ENCODE results near the gene SARM1. TPM values are rescaled to one million over a fixed set of nuclear protein-coding genes. Genes with fewer than 3 reads are reported as not detected.
"Not testable (repeated sequence)": the region's sequence is repeated elsewhere in the genome, so short reads cannot be mapped to it uniquely, and the experiment has no call there.

SARM1 gene
- total and polyA plus RNA-seq, 7 experiments from 2014 or later = 5.2 to 34.1 (median 25.0) TPM

DNA sequence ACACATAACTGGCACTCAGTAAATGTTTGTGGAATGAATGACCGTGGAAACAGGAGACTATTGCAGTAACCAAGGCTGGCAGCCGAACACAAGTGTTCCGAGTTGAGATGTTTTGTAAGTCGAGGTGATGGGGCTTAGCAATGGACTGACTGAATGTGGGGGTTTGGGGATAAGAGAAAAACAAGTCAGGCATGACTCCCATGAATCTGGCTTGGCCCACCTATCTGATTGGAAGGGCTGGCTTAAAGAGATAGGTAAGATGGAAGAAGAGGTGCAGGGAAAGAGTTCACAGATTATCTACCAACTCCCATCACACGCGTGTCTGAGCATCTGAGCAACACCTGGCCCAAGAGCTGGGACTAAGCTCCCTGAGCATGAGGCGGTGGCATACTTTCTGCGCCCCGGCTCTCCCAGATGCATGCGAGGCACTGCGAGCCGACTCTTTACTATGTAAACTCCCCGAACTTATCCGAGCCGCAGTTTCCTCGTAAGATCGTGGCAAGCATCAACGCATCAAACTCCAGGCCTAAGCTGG lies 36.8 kb upstream of the SARM1 start:
- ChIA-PET POLR2A (interaction anchor here (1.0 to 4.6 kb wide), 9 partner anchors 11 to 617 kb away, joined by 5 to 75 read pairs (median 8); partner anchors contain the start of genes BLTP2, PHF12 and POLDIP2), CTCF (interaction anchor here (1.8 kb wide), 1 partner anchor 22 kb away, joined by 14 read pairs; the partner anchor contains the start of gene POLDIP2)
- peak overlapping the region; percentile 95 for H3K27ac ChIP-seq (ENCODE audit: low read depth, low read length)
- H3K9me3 ChIP-seq (ENCODE audit: control insufficient read depth in 2 of 3, low read length in 3 of 3) = no peaks in the 10 kb centered on the region
- peaks cover 16 to 19% of the 10 kb centered on the region in 2 donors for H3K4me1 ChIP-seq (ENCODE audit: control insufficient read depth in 2 of 2, insufficient read depth in 2 of 2, low read length in 2 of 2)
- DNase-seq = no peak
- Mint-ChIP-seq H3K4me1 (peaks cover 31 to 63% (median 59%) of the 10 kb centered on the region in 7 donors), H3K27me3 (no peaks in the 10 kb centered on the region), H3K4me3 (peak overlapping the region; percentile 86 to 99 (median 97)), H3K27ac (peak overlapping the region; percentile 91 to 98 (median 97)), H3K9me3 (no peaks in the 10 kb centered on the region), H3K36me3 (peaks cover 0 to 13% (median 0%) of the 10 kb centered on the region in 5 donors)
- ATAC-seq = no peak
- peak overlapping the region; percentile 79 for H3K4me3 ChIP-seq (ENCODE audit: low read length)
- H3K27me3 ChIP-seq (ENCODE audit: control insufficient read depth in 2 of 2, insufficient read depth in 2 of 2, low read length in 2 of 2) = no peaks in the 10 kb centered on the region
- intact Hi-C loops (cut with micrococcal nuclease) = loop anchor here (1.0 to 10.0 kb wide), 16 partner anchors 15 to 529 kb away; partner anchors contain the start of genes POLDIP2 (in 2 of the 2), SARM1 (in 2 of the 2), TMEM97 (in 2 of the 2) and ALDOC (in 1 of the 2)
- H3K36me3 ChIP-seq (ENCODE audit: control insufficient read depth in 2 of 3, insufficient read depth in 3 of 3, low read length in 3 of 3) = peaks cover 0 to 33% (median 7%) of the 10 kb centered on the region in 3 experiments

DNA sequence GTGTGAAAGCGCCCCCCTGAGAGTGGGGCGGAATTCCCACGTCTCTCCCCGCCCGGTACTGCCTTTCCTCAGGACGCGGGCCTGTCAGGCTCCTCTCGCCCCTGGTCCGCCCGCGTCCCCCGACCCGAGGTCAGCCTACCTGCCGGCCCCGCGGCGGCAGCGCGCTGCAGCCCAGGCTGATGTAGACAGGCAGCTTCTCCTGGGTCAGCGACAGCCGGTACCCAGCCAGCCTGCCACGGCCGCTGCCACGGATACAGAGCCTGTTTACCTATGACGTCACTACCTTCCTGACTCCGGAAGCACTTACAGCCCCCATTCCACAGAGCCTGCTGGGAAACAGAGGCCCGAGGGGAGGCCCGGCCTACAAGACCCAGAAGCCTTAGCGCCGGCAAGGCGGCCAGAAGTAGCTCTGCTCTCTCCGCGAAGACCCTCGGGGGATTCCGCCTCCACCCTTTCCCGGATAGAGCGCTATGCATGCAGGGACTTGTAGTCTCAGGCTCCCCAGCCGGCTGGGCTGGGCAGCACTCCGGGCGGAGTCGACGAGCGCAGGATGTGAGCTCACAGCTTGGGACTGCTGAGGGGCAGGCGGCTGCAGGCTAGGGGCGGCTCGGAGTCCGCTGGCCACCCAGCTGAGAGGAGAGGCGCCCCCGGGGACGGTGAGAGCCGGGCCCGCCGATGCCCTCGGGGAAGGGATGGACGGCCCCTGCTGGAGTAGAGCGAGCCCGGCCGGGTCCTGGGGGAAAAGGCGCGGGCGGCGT lies 36.1 kb upstream of the SARM1 start, which contains the start of the genes IFT20 and TNFAIP1:
TSS of gene IFT20 (minus strand) at position 272 of the 758 bp plus-strand sequence. CDS start 3,487 bp downstream, outside the sequence.
TSS of gene TNFAIP1 (plus strand) at position 561 of the 758 bp plus-strand sequence. CDS start 3,761 bp downstream, outside the sequence.
- DNase-seq (peak; percentile 86 to 100 (median 98)), ATAC-seq (peak; percentile 98)
- Histone ChIP-seq H3K27ac (ENCODE audit: low read depth, low read length) (peak within 1 kb of the TSS; percentile 95), H3K9me3 (ENCODE audit: control insufficient read depth in 2 of 3, low read length in 3 of 3) (no peaks in the 10 kb centered on the region), H3K4me3 (ENCODE audit: low read length) (peak within 1 kb of the TSS; percentile 79), H3K36me3 (ENCODE audit: control insufficient read depth in 2 of 3, insufficient read depth in 3 of 3, low read length in 3 of 3) (peaks cover 0 to 37% (median 7%) of the 10 kb centered on the region in 3 experiments), H3K4me1 (ENCODE audit: control insufficient read depth in 2 of 2, insufficient read depth in 2 of 2, low read length in 2 of 2) (peaks cover 16 to 19% of the 10 kb centered on the region in 2 donors), H3K27me3 (ENCODE audit: control insufficient read depth in 2 of 2, insufficient read depth in 2 of 2, low read length in 2 of 2) (no peaks in the 10 kb centered on the region)
- POLR2A ChIA-PET = interaction anchor here (0.7 to 4.6 kb wide), 22 partner anchors 11 to 616 kb away, joined by 3 to 75 read pairs (median 4); partner anchors contain the start of genes ALDOC, BLTP2, PHF12 and POLDIP2
- Mint-ChIP-seq H3K4me3 (peak within 1 kb of the TSS; percentile 86 to 99 (median 97)), H3K36me3 (peaks cover 0 to 15% (median 0%) of the 10 kb centered on the region in 5 donors), H3K9me3 (no peaks in the 10 kb centered on the region), H3K27ac (peak within 1 kb of the TSS; percentile 91 to 98 (median 97)), H3K27me3 (no peaks in the 10 kb centered on the region), H3K4me1 (peaks cover 31 to 63% (median 59%) of the 10 kb centered on the region in 7 donors)
- CTCF ChIA-PET = interaction anchor here (0.5 to 1.8 kb wide), 3 partner anchors 15 to 311 kb away, joined by 3 to 14 read pairs (median 3); partner anchors contain the start of gene POLDIP2
- intact Hi-C loops (cut with micrococcal nuclease) = loop anchor here (1.0 to 10.0 kb wide), 16 partner anchors 16 to 530 kb away; partner anchors contain the start of genes POLDIP2 (in 2 of the 2), SARM1 (in 2 of the 2), TMEM97 (in 2 of the 2) and ALDOC (in 1 of the 2)

DNA sequence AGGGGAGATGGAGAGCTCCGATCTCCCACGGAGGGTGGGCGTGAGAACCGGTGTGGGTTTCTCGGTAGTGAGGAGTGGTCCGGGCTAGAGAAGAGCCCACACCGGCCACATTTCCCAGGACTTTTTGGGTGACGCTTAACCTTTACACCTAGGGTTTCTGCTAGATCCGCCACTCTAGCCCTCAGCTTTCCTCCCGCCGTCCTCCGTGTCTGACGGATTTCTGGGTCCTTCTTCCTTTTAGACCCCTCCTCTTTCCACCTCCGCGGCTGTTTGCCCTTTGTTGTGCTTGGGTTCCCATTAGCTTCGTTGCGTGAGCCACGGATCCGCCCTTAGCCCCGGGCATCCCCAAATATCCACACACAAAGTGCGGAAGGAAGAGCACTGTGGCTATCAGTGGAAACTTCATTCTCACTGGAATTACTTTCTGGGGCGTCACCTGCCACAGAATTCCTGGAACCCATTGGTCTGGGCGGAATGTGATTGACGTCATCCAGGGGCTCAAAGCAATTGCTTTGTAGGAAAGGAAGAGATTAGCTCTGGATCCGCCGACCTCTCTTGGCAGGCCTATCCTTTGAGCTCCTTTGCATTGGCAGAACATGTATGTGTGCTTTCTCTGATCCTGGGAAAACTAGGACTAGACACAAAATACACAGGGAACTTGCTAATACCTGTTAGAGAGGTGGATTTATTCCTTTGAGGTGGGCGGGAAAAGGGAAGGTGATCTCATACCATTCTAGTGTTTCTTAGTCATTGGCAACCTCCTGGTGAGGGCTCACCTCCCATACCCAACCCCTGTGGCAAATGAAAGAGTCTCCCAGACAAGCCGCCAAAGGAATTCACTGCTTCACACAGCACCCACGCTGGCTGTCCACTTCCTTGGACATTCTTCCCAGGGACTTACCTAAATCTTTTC lies 35.3 kb upstream of the SARM1 start:
- no peak for ATAC-seq

DNA sequence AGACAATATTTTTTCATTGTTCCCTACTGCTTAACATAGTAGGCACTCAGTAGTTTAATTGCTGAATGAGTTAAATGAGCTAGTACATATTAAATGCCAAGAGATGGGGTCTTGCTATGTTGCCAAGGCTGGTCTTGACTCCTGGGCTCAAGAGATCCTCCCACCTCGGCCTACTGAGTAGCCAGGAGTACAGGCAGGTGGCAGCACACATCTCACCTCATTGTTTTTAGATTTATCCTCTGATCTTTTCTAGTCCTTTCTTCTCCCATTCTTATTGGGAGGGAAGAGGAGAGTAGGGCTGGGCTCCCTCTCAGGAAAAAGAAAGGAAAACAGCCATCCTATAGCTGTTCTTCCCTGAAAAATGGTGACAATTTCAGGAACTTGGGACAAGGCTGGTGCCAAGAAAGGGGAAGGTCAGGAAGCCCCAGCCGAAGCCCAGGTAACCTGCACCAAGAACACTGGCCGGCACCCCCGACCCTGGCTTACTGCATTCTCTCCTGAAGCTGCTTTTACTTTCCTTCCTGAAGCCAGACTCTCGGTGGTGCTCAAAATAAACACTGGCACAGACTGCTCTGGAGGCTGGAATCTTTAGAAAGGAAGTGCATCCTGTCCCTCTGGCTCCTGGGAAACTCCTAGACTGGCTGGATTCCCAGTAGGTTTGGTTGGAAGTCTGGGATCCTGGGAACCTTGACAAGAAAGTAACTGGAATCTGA lies 33.3 kb upstream of the SARM1 start:
- Mint-ChIP-seq H3K9me3 (no peaks in the 10 kb centered on the region), H3K27ac (peak overlapping the region in 1 of 9 donors; percentile 97), H3K4me1 (peaks cover 25 to 52% (median 50%) of the 10 kb centered on the region in 7 donors), H3K4me3 (peak overlapping the region in 5 of 10 donors; percentile 64 to 99 (median 91)), H3K27me3 (no peaks in the 10 kb centered on the region), H3K36me3 (peaks cover 0 to 22% (median 4%) of the 10 kb centered on the region in 5 donors)
- ChIA-PET CTCF (no interaction called here), POLR2A (interaction anchor here (1.0 to 2.7 kb wide), 3 partner anchors 9 to 78 kb away, joined by 3 to 12 read pairs (median 3); partner anchors contain the start of gene POLDIP2)
- Histone ChIP-seq H3K4me1 (ENCODE audit: control insufficient read depth in 2 of 2, insufficient read depth in 2 of 2, low read length in 2 of 2) (peaks cover 16 to 19% of the 10 kb centered on the region in 2 donors), H3K4me3 (ENCODE audit: low read length) (no peak overlapping the region), H3K9me3 (ENCODE audit: control insufficient read depth in 2 of 3, low read length in 3 of 3) (no peaks in the 10 kb centered on the region), H3K36me3 (ENCODE audit: control insufficient read depth in 2 of 3, insufficient read depth in 3 of 3, low read length in 3 of 3) (peaks cover 0 to 46% (median 10%) of the 10 kb centered on the region in 3 experiments), H3K27me3 (ENCODE audit: control insufficient read depth in 2 of 2, insufficient read depth in 2 of 2, low read length in 2 of 2) (no peaks in the 10 kb centered on the region), H3K27ac (ENCODE audit: low read depth, low read length) (no peak overlapping the region)
- DNase-seq (no peak), ATAC-seq (no peak)
- intact Hi-C loops (cut with micrococcal nuclease) = loop anchor here (5.0 to 10.0 kb wide), 3 partner anchors 207 to 324 kb away; partner anchors contain the start of genes BLTP2 (in 1 of the 2), SDF2 (in 1 of the 2) and SUPT6H (in 1 of the 2)

More for the DNA sequence above, 35.3 kb upstream of the SARM1 start:
- Mint-ChIP-seq H3K36me3 (peaks cover 0 to 20% (median 0%) of the 10 kb centered on the region in 5 donors), H3K4me3 (peak overlapping the region; percentile 86 to 99 (median 97)), H3K9me3 (no peaks in the 10 kb centered on the region), H3K4me1 (peaks cover 31 to 63% (median 59%) of the 10 kb centered on the region in 7 donors), H3K27ac (peak overlapping the region; percentile 90 to 98 (median 97)), H3K27me3 (no peaks in the 10 kb centered on the region)
- Histone ChIP-seq H3K4me3 (ENCODE audit: low read length) (peak overlapping the region; percentile 79), H3K27ac (ENCODE audit: low read depth, low read length) (peak overlapping the region; percentile 95), H3K4me1 (ENCODE audit: control insufficient read depth in 2 of 2, insufficient read depth in 2 of 2, low read length in 2 of 2) (peaks cover 16 to 19% of the 10 kb centered on the region in 2 donors), H3K27me3 (ENCODE audit: control insufficient read depth in 2 of 2, insufficient read depth in 2 of 2, low read length in 2 of 2) (no peaks in the 10 kb centered on the region), H3K36me3 (ENCODE audit: control insufficient read depth in 2 of 3, insufficient read depth in 3 of 3, low read length in 3 of 3) (peaks cover 0 to 37% (median 6%) of the 10 kb centered on the region in 3 experiments), H3K9me3 (ENCODE audit: control insufficient read depth in 2 of 3, low read length in 3 of 3) (no peaks in the 10 kb centered on the region)
- ChIA-PET CTCF (interaction anchor here (0.5 to 1.8 kb wide), 4 partner anchors 14 to 310 kb away, joined by 3 to 14 read pairs (median 3); partner anchors contain the start of gene POLDIP2), POLR2A (interaction anchor here (0.7 to 4.6 kb wide), 22 partner anchors 10 to 615 kb away, joined by 3 to 75 read pairs (median 4); partner anchors contain the start of genes ALDOC, BLTP2, PHF12 and POLDIP2)
- peak in 1 of 9 donors; percentile 33 for DNase-seq
- intact Hi-C loops (cut with micrococcal nuclease) = loop anchor here (1.0 to 10.0 kb wide), 16 partner anchors 17 to 531 kb away; partner anchors contain the start of genes POLDIP2 (in 2 of the 2), SARM1 (in 2 of the 2), TMEM97 (in 2 of the 2) and ALDOC (in 1 of the 2)

DNA sequence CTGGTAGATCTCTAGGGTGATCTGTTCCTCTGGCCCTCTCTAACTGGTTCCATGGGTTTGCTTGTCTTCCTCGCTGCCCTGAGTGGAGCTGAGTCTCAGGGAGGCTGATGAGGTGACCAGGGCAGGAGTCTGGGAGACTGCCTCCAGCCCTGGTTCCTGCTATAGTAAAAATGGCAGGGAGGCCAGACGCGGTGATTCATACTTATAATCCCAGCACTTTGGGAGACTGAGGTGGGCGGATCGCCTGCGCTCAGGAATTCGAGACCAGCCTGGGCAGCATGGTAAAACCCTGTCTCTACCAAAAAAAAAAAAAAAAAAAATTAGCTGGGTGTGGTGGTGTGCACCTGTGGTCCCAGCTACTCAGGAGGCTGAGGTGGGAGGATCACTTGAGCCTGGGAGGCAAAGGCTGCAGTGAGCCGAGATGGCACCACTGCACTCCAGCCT lies 32.7 kb upstream of the SARM1 start:
- H3K27me3 Mint-ChIP-seq; H3K4me3 ChIP-seq (ENCODE audit: low read length); CTCF ChIA-PET; ATAC-seq; H3K27me3 ChIP-seq (ENCODE audit: control insufficient read depth in 2 of 2, insufficient read depth in 2 of 2, low read length in 2 of 2); H3K9me3 ChIP-seq (ENCODE audit: control insufficient read depth in 2 of 3, low read length in 3 of 3); H3K27ac ChIP-seq (ENCODE audit: low read depth, low read length); DNase-seq; H3K9me3 Mint-ChIP-seq: not testable (repeated sequence)
- Mint-ChIP-seq H3K4me1 (peaks cover 24 to 53% (median 45%) of the 10 kb centered on the region in 7 donors), H3K27ac (peak overlapping the region in 1 of 9 donors; percentile 42), H3K4me3 (peak overlapping the region in 1 of 10 donors; percentile 36), H3K36me3 (peaks cover 0 to 25% (median 4%) of the 10 kb centered on the region in 5 donors)
- peaks cover 0 to 50% (median 10%) of the 10 kb centered on the region in 3 experiments for H3K36me3 ChIP-seq (ENCODE audit: control insufficient read depth in 2 of 3, insufficient read depth in 3 of 3, low read length in 3 of 3)
- H3K4me1 ChIP-seq (ENCODE audit: control insufficient read depth in 2 of 2, insufficient read depth in 2 of 2, low read length in 2 of 2) = peaks cover 16 to 19% of the 10 kb centered on the region in 2 donors
- POLR2A ChIA-PET = interaction anchor here (2.7 kb wide), 1 partner anchor 18 kb away, joined by 12 read pairs; the partner anchor contains the start of gene POLDIP2
- intact Hi-C loops (cut with micrococcal nuclease) = loop anchor here (5.0 to 10.0 kb wide), 3 partner anchors 206 to 324 kb away; partner anchors contain the start of genes BLTP2 (in 1 of the 2), SDF2 (in 1 of the 2) and SUPT6H (in 1 of the 2)
